ENCODE results near the gene SYT13. TPM values are rescaled to one million over a fixed set of nuclear protein-coding genes. Genes with fewer than 3 reads are reported as not detected.

The SYT13 gene
- total and polyA plus RNA-seq, 2 of the 4 experiments (the other 2 are of a cell fraction) = not detected

- Histone ChIP-seq H4K91ac (ENCODE audit: insufficient read depth, low read depth, low read length) (no peak overlapping the region), H3K9me1 (ENCODE audit: insufficient read depth, low read length) (no peaks in the 10 kb centered on the region), H2BK120ac (ENCODE audit: low read depth, low read length) (no peak overlapping the region), H3K79me1 (ENCODE audit: low read depth in 1 of 2, low read length in 2 of 2) (no peaks in the 10 kb centered on the region), H3K14ac (replicated peaks; ENCODE audit: low read depth, low read length) (no peak overlapping the region), H3K9ac (ENCODE audit: low read depth, low read length) (no peak overlapping the region), H3K18ac (ENCODE audit: low read depth, low read length) (no peak overlapping the region), H4K8ac (ENCODE audit: low read depth in 2 of 2, low read length in 2 of 2) (no peak overlapping the region), H3K4me2 (ENCODE audit: low read depth, low read length) (no peak overlapping the region), H2BK15ac (ENCODE audit: low read depth, low read length) (no peak overlapping the region), H4K5ac (ENCODE audit: low read depth, low read length) (no peak overlapping the region), H2AK9ac (replicated peaks; ENCODE audit: low read depth, low read length, poor library complexity) (no peak overlapping the region), H2BK5ac (ENCODE audit: low read depth, low read length, poor library complexity, severe bottlenecking) (no peak overlapping the region), H3K4me1 (ENCODE audit: control insufficient read depth, insufficient read depth, low read length) (no peaks in the 10 kb centered on the region), H3K4me3 (ENCODE audit: insufficient read depth, low read depth, low read length) (no peak overlapping the region), H3K23ac (ENCODE audit: low read depth, low read length) (no peak overlapping the region), H2AK5ac (ENCODE audit: low read depth, low read length) (no peak overlapping the region), H3K4ac (ENCODE audit: low read depth, low read length) (no peak overlapping the region), H4K20me1 (ENCODE audit: insufficient read depth, low read length) (no peaks in the 10 kb centered on the region), H3K27me3 (ENCODE audit: control insufficient read depth, insufficient read depth, low read length) (peaks cover 21% of the 10 kb centered on the region; the same call in 1 of the 2 replicates), H3K9me3 (ENCODE audit: control insufficient read depth, insufficient read depth, low read length) (no peaks in the 10 kb centered on the region), H2AFZ (replicated peaks; ENCODE audit: low read length, poor library complexity) (no peak overlapping the region), H3K56ac (ENCODE audit: extremely low read depth, insufficient read depth, low read length) (no peak overlapping the region), H3K27ac (ENCODE audit: insufficient read depth, low read length) (no peak overlapping the region), H2BK20ac (ENCODE audit: low read depth, low read length) (no peak overlapping the region), H3K36me3 (ENCODE audit: control insufficient read depth, insufficient read depth, low read length) (no peaks in the 10 kb centered on the region)
- ChIA-PET CTCF (interaction anchor here (0.6 to 0.8 kb wide), 3 partner anchors 9 to 540 kb away, joined by 3 to 4 read pairs (median 4); no protein-coding TSS in a partner anchor), POLR2A (ENCODE audit: unreplicated experiment) (no interaction called here)
- dilution Hi-C loops (cut with HindIII; ENCODE audit: low sequenced_read_pairs, unreplicated experiment) (no loop called here), intact Hi-C loops (cut with micrococcal nuclease) (no loop called here), in situ Hi-C loops (cut with MboI; ENCODE audit: low sequenced_read_pairs) (no loop called here)
- 33% methylated on average over 1 of the region's 3 CpGs; no CpG with 5 or more reads in 1 of the 2 experiments for WGBS, 2 experiments (ENCODE audit: extremely low coverage in 2 of 2, insufficient read length in 1 of 2)
- DNase-seq (no peak), ATAC-seq (ENCODE audit: low read depth) (no peak)
- no TSS peak for BruUV-seq (replicated peaks)
- TF ChIP-seq CEBPB (IDR thresholded peaks at IDR 0.05; ENCODE audit: low read depth, low read length) = no peak
- no peak for TF ChIP-seq MAFK (IDR thresholded peaks at IDR 0.05; ENCODE audit: low read depth, low read length)
- TF ChIP-seq NFE2L2 (IDR thresholded peaks at IDR 0.05; ENCODE audit: low read depth, low read length) = no peak
- no peak for TF ChIP-seq RAD21 (IDR thresholded peaks at IDR 0.05; ENCODE audit: low read length)
- TF ChIP-seq MAZ (IDR thresholded peaks at IDR 0.05; ENCODE audit: borderline replicate concordance, low read depth, low read length) = no peak
- no peak for TF ChIP-seq ELK1 (IDR thresholded peaks at IDR 0.05; ENCODE audit: borderline replicate concordance, low read depth, low read length)
- TF ChIP-seq POLR2A (IDR thresholded peaks at IDR 0.05; ENCODE audit: low read depth, low read length) = no peak
- no peak for TF ChIP-seq BHLHE40 (IDR thresholded peaks at IDR 0.05; ENCODE audit: low read depth, low read length)
- no peak for TF ChIP-seq CTCF (conservative IDR thresholded peaks at IDR 0.05; ENCODE audit: low read depth, low read length)
- no peak for TF ChIP-seq RCOR1 (IDR thresholded peaks at IDR 0.05; ENCODE audit: insufficient replicate concordance, low read length)
- no peak for TF ChIP-seq RFX5 (IDR thresholded peaks at IDR 0.05; ENCODE audit: low read depth, low read length)
- no peak for TF ChIP-seq FOS (IDR thresholded peaks at IDR 0.05; ENCODE audit: low read depth, low read length)
- no peak for TF ChIP-seq CHD1 (IDR thresholded peaks at IDR 0.05; ENCODE audit: low read depth, low read length)
- no peak for TF ChIP-seq MXI1 (IDR thresholded peaks at IDR 0.05; ENCODE audit: borderline replicate concordance, low read depth, low read length)
Measured at GRCh38 chr11:45250035-45250718, 36.0 kb downstream of the SYT13 start.
